GM21423 (cell line): ENCODE measurements around the gene AKNA.

ENCODE experiments used
- ATAC-seq: cut with Tn5 transposase; IDR thresholded peaks from one replicate; pipeline ENCODE4 v1.9.1; 2021; ENCODE audit warnings: mild to moderate bottlenecking, moderate library complexity; ENCODE audit not compliant: unreplicated experiment

AKNA gene

GRCh38 chr9:114289571-114290481 is 98.0 kb downstream of the AKNA start:
- no peak for ATAC-seq

GRCh38 chr9:114289106-114289505 is 98.7 kb downstream of the AKNA start:
- no peak for ATAC-seq

- ATAC-seq, result no peak
These were observed 99.3 kb downstream of the AKNA start for GRCh38 chr9:114288193-114289091.

GRCh38 chr9:114287763-114288192 is 100.0 kb downstream of the AKNA start:
- ATAC-seq, result no peak

DNA sequence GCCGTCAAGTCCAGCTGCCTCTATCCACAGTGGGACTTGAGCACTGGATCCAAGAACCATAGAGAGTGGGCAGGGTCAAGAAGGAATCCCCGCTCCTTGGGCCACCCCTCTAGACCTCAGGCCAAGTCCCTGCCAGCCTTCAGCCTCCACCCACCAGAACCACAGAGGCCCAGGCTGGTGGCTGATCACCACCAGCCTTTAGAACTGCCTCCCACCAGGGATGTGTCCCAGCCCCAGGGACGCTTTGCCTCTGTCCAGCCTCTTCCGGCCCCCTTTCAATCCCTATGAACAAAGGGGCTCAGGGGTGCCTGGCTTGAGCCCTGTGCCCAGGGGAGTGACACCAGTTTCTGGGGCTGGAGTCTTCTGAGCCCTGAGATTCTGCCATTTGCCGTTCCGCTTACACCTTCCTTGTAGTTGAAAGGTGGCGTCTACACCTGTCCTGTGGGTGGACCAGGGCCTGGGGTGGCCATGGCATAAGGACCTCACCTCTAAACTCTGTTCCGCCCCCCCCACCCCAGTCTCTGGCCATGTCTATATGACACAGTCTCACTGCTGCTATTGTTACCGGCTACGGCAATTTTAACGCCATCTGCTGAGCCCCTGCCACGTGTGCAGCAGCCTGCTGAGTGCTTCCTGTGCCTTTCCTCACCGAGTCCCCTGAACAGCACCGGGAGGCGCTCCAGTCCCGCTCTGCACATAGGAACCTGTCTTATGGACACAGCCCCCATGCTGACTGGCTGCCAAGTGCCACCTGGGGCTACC is 100.6 kb downstream of the AKNA start:
- ATAC-seq, result no peak

GRCh38 chr9:114286146-114286679 is 101.6 kb downstream of the AKNA start:
- no peak for ATAC-seq

- ATAC-seq, result no peak
These were observed 102.5 kb downstream of the AKNA start for GRCh38 chr9:114285166-114285867.

DNA sequence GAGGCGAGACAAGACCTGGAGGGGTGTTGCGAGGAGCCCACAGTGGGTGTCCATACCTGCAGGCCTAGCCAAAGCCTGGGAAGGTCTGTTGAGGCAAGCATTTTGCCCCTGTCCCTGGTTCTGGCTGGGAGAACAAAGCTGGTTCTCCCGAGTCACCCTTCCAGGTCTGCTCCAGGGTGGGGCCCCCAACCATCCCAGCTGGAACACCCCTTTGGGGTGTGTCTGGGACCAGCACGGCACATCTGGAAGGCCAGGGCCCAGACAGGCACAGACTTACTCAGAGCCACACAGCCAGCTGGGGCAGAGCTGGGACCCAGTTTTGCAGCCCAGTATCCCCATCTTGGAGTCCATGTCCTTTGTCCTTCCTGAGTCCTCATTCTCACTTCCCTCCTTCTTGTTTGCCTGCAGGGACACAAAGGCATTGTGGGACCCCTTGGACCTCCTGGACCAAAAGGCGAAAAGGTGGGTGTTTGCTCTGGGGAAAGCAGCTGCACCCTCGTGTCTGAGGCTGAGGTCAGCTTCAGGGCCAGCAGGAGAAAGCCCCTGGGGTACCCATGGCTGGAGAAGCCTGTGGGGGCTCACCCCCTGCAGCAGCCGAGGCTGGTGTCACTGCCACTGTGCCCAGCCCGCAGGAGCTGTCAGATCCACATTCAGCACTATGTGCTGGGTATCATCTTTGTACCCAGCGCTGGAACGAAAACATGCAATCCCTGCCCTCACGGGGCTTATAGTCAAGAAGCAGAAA is 103.3 kb downstream of the AKNA start:
- ATAC-seq, result no peak
